GM12878 (cell line): ENCODE measurements around the gene MYOC. TPM values are rescaled to one million over a fixed set of nuclear protein-coding genes. Genes with fewer than 3 reads are reported as not detected.

ENCODE experiments used
- CEBPB ChIP-seq, 2 experiments: fragments of 150-350 bp in 1 of 2; IDR thresholded peaks; 2 replicates each; pipeline ENCODE4 v1.6.1; 2012 to 2014; ENCODE audit warnings: low read depth in 2 of 2, low read length in 2 of 2, borderline replicate concordance in 1 of 2, inconsistent platforms in 1 of 2
- CTCF ChIP-seq, 3 experiments: IDR thresholded peaks in 2 of 3; conservative IDR thresholded peaks in 1 of 3; 2 replicates each; pipeline ENCODE4 v1.5.1; 2011; ENCODE audit warnings: low read depth in 3 of 3, low read length in 3 of 3, mild to moderate bottlenecking in 3 of 3, control low read depth in 2 of 3, moderate library complexity in 2 of 3, inconsistent platforms in 1 of 3, mixed read lengths in 1 of 3; ENCODE audit not compliant: control insufficient read depth in 2 of 3, insufficient read depth in 1 of 3; ENCODE audit errors: extremely low read depth in 1 of 3
- DPF2 ChIP-seq: fragments of 450-650 bp; IDR thresholded peaks from 2 replicates; pipeline ENCODE4 v1.6.1; 2017; ENCODE audit warnings: mild to moderate bottlenecking
- HCFC1 ChIP-seq: fragments of 150-350 bp; IDR thresholded peaks from 2 replicates; pipeline ENCODE4 v1.6.1; 2014; ENCODE audit warnings: low read length
- HDGF ChIP-seq: fragments of 450-650 bp; IDR thresholded peaks from 2 replicates; pipeline ENCODE4 v1.6.1; 2016; ENCODE audit warnings: antibody characterized with exemption
- IKZF1 ChIP-seq: fragments of 450-650 bp; conservative IDR thresholded peaks from 2 replicates; pipeline ENCODE4 v1.6.1; 2017; ENCODE audit warnings: antibody characterized with exemption, mild to moderate bottlenecking
- IRF4 ChIP-seq: IDR thresholded peaks from 2 replicates; pipeline ENCODE4 v1.6.1; 2011; ENCODE audit warnings: low read depth, low read length
- LARP7 ChIP-seq: fragments of 450-650 bp; IDR thresholded peaks from 2 replicates; pipeline ENCODE4 v1.6.1; 2017; ENCODE audit warnings: mild to moderate bottlenecking
- NFXL1 ChIP-seq: fragments of 450-650 bp; IDR thresholded peaks from 2 replicates; pipeline ENCODE4 v1.6.1; 2017; ENCODE audit warnings: antibody characterized with exemption, mild to moderate bottlenecking, borderline replicate concordance
- NR2C2 ChIP-seq: IDR thresholded peaks from 2 replicates; pipeline ENCODE4 v1.6.1; 2011; ENCODE audit warnings: borderline replicate concordance, low read depth; ENCODE audit not compliant: control insufficient read depth, insufficient read length
- RAD21 ChIP-seq: IDR thresholded peaks from 2 replicates; pipeline ENCODE4 v1.6.1; 2011; ENCODE audit warnings: mild to moderate bottlenecking, low read depth, low read length, moderate library complexity; ENCODE audit not compliant: insufficient read depth
- RB1 ChIP-seq: fragments of 450-650 bp; formaldehyde crosslinking; IDR thresholded peaks from 2 replicates; pipeline ENCODE4 v1.6.1; 2017; ENCODE audit warnings: mild to moderate bottlenecking, borderline replicate concordance
- YBX1 ChIP-seq: fragments of 450-650 bp; IDR thresholded peaks from 2 replicates; pipeline ENCODE4 v1.6.1; 2016; ENCODE audit warnings: antibody characterized with exemption
- YY1 ChIP-seq: IDR thresholded peaks from 2 replicates; pipeline ENCODE4 v1.6.1; 2011; ENCODE audit warnings: low read depth, mild to moderate bottlenecking, low read length
- polyA plus RNA-seq, 11 experiments: library from polyadenylated mRNA; depleted of rRNA in 4 of 11; unstranded in 6 of 11; stranded (reverse) in 5 of 11; fragments of >200 nt; fragmentation: Nextera tagmentation in 4 of 11; fragmentation: Illumina TruSeq in 1 of 11; extraction: Ambion mirVana in 4 of 11; extraction: Trizol in 1 of 11; gene quantifications; 1 replicate in 1 of 11; 2 replicates in 10 of 11; pipeline versions ENCODE4 v1.2.1 to v1.2.3, GENCODE V29; 2011 to 2016; ENCODE audit warnings: inconsistent platforms in 2 of 11, missing spikeins in 2 of 11, low read depth in 1 of 11
- total RNA-seq, 4 experiments: library from RNA; depleted of rRNA in 3 of 4; stranded (reverse); fragments of >200 nt in 3 of 4; fragmentation: Illumina TruSeq in 1 of 4; extraction: Trizol in 1 of 4; gene quantifications; 2 replicates each; pipeline versions ENCODE4 v1.2.1 to v1.2.3, GENCODE V29; 2013 to 2021
- TF ChIP-seq, protein P1 (sequence below): fragments of 450-650 bp; IDR thresholded peaks from 2 replicates; pipeline ENCODE4 v1.6.1; 2016; ENCODE audit warnings: mild to moderate bottlenecking

MYOC gene
- total and polyA plus RNA-seq, 10 of the 15 experiments (the other 5 are each of a cell fraction or from before 2014, with no cell fraction given) = not detected

DNA sequence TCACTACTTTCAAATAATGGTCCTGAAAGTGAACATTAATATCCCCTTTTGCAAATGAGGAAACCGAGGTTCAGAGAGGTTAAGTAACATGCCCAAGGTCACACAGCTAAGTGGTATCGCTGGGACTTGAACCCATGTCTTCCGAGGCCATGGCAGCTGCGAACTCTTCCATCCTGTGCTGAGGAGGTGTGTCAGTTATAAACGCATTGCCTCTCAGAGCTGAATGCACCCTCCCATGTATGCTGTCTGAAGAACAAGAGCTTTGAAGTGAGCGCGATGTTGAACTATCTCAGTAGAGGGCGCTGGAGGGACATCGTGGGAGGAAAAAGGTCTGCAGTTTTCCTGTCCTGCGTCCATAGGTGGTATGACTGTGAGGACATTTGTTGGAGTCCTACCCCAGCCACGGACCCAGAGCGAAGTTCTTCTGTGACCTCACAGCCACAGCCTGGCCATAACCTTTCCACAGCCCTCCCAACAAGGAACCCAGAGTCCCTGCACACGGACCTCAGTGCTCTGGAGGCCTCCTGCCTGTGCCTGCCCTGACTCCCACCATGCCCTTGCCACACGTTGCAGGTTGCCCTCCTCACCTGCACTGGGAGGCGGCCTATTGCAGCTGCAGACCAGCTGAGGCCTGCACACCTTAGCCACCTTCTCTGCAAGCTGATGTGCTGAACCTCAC is 7.5 kb downstream of the MYOC start (continued):
- 0 out of 2 replicates have a peak, but pooled peaks have one; percentile 42 for TF ChIP-seq LARP7
- 0 out of 2 replicates have a peak, but pooled peaks have one; percentile 36 for TF ChIP-seq IKZF1
- TF ChIP-seq CTCF (IDR thresholded peaks at IDR 0.05 in 2 of 3, conservative IDR thresholded peaks at IDR 0.05 in 1 of 3; ENCODE audit: control insufficient read depth in 2 of 3, extremely low read depth in 1 of 3, insufficient read depth in 1 of 3, low read depth in 3 of 3, low read length in 3 of 3) = peak; percentile 66 to 82 (median 82)
- TF ChIP-seq, protein P1, sequence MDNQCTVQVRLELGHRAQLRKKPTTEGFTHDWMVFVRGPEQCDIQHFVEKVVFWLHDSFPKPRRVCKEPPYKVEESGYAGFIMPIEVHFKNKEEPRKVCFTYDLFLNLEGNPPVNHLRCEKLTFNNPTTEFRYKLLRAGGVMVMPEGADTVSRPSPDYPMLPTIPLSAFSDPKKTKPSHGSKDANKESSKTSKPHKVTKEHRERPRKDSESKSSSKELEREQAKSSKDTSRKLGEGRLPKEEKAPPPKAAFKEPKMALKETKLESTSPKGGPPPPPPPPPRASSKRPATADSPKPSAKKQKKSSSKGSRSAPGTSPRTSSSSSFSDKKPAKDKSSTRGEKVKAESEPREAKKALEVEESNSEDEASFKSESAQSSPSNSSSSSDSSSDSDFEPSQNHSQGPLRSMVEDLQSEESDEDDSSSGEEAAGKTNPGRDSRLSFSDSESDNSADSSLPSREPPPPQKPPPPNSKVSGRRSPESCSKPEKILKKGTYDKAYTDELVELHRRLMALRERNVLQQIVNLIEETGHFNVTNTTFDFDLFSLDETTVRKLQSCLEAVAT = 0 out of 2 replicates have a peak, but pooled peaks have one; percentile 34
- no peak for TF ChIP-seq YBX1
- TF ChIP-seq NR2C2 = no peak
- TF ChIP-seq DPF2 = 0 out of 2 replicates have a peak, but pooled peaks have one; percentile 38
- TF ChIP-seq RB1 = 0 out of 2 replicates have a peak, but pooled peaks have one; percentile 44
- TF ChIP-seq CEBPB (IDR thresholded peaks at IDR 0.05; ENCODE audit: borderline replicate concordance in 1 of 2, low read depth in 2 of 2, low read length in 2 of 2) = no peak
- peak; percentile 53; the same call in 1 of the 2 replicates for TF ChIP-seq NFXL1
- peak; percentile 52; the same call in 1 of the 2 replicates for TF ChIP-seq YY1
- peak; percentile 32; the same call in 1 of the 2 replicates for TF ChIP-seq IRF4
- TF ChIP-seq HCFC1 = no peak
- TF ChIP-seq HDGF = peak; percentile 85; the same call in 1 of the 2 replicates
- peak; percentile 70 for TF ChIP-seq RAD21
